HG03280 (cell line): ENCODE measurements around the gene MBP.

Experiments used
- ATAC-seq: cut with Tn5 transposase; IDR thresholded peaks from one replicate; pipeline ENCODE4 v1.9.1; 2021; ENCODE audit warnings: mild to moderate bottlenecking, moderate library complexity; ENCODE audit not compliant: unreplicated experiment

Gene MBP

GRCh38 chr18:77151772-77152520 is 19.4 kb upstream of the MBP start:
- ATAC-seq = no peak

DNA sequence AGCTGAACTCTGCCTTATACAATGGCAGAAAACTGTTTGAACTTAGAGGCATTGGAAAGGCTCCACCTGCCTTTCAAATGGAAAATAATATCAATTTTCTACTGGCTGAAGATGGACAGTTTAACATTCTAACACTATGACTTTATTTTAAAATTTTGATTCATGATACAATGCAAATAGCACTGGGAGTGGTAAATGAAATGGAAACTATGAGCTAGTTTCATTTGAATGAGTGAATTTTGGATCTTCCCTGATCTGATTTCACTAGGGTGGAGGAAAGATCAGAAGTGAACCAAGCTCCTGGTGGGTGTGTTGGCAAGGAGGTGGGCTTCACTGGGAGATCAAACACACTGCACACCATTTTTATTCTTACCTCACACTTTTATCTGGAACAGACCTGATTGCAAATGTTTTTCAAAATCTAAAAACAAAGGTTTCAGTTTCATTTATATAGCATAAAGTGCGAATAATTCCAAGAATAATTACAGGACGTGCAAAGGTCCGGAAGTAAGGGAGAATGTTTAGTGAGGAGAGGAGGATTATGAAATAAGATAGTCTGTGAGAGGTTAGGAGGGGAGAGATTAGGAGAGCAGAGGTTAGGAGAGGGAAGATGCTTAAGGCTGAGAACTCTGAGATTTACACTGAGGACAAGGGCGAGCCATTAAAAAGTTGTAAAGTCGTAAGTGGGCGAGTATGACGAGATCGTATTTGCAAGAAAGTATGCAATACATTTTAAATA is 18.6 kb upstream of the MBP start:
- no peak for ATAC-seq

DNA sequence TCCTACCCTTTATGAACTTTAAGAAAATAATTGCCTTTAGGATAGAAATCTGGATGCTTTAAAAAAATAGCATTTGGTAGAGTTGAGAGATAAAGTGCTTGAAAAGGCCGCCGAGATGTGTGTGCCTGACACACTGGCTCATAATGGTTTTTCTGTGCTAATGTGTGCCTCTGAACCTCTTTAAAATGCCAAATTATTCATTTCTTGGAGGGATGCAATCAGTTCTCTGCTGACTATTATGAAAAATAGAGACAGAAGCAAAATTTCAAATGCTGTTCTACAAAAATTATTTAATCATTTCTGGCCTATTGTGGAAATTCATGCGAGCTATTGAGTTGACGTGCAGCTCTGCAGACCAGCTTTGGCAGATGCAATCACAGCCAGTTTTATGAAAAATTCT is 18.0 kb upstream of the MBP start:
- ATAC-seq = no peak

DNA sequence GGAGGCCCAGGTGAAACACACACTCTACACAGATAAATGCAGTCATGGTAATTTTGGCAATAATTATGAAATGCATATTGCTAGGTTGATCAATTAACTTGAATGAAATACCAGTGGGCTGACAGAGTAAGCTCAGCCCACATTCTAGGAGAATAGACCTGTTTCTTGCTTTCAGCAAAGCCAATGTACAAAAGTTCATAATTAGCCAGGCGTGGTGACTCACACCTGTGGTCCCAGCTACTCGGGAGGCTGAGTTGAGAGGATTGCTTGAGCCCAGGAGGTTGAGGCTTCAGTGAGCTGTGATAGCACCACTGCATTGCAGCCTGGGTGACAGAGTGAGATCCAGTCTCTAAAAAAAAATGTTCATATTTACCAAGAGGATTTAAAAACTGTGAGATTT is 15.7 kb upstream of the MBP start:
- no peak for ATAC-seq

DNA sequence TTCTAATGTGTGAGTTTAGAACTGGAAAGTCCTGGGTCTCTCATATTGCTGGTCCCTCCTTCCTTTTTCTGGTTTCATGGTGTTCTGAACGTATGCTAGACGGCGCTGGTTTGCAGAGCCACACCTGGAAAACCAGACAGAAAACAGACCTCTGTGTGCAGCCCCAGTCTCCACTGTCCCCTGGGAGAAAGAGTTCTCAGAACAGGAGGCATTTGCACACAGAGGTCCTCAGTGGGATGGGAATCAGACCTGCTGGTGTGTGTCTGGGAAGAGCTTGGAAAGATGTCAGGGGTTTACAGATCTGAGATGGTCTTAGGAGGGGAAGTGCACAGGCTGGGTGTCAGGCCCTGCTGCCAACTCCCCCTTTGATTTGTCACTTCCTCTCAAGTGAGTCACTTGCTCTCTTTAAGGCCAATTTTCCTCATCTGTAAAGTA is 14.9 kb upstream of the MBP start:
- no peak for ATAC-seq

DNA sequence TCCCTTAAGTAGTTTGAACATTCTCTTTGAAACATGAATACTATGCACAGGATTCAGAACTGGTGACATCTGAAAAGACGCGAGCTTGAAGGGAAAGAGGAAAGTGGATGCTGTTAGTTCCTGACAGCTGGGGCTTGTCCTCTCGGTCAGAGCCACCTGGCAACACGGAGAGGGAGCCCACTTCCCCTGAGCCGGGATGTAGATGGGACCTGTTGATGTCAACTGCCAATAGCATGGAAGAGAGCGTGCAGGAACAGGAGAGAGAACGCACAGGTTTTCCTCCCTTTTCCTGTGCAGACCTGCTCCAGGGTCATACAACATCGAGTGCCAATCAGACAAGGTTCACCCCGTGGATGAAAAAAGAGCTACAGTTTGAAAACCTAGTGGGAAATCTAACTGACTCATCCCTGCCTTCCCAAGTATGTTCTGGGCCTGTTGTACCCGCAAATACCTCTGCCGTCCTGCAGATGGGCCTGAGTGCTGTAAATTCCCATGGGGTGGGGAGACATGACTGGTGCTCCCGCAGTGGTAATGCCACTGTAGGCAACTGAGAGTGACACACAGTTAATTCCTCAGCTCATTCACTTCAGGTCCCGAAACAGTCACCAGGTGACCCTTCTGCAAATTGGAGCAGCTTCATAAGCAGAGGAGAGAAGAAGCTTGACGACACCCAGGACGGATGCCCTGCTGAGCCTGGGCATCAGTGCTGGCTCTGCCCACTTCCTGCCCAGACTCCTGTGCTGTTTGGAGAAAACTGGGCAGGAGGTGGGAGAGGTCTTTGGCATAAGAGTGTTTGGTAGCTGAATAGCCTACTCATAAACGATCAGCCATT is 13.9 kb upstream of the MBP start:
- no peak for ATAC-seq

GRCh38 chr18:77145364-77145901 is 12.8 kb upstream of the MBP start:
- no peak for ATAC-seq

DNA sequence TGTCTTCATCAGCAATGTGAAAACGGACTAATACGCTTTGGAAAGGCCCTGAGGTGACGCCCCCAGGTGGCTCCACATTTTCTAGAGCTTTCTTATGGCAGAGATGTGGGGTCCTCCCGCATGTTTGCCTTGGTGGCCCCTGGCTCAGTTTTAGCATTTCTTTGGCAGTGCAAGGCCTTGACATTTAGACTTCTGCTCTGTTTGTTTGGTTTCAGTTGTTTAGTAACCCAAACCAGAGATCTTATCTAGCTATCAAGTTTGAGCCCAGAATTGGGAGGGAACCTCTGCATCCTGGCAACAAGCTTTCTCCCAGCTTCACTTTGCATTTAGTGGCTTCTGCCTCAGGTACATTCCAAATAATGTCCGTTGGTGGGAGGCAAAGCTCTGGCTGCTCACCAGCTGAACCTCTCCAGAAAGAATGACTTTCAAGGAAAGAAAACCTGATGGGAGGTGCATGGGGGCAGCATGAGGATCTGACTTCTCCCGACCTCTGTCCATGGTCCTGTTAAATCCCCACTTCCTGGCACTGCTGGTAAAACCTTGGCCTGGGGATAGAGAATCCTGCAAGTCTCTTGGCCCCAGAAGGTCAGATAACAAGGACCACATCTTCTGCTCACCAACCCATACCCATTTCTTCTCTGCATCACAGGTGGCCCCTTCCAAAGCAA is 12.0 kb upstream of the MBP start:
- no peak for ATAC-seq

- ATAC-seq = no peak
Measured at GRCh38 chr18:77144046-77144445, 11.5 kb upstream of the MBP start.

GRCh38 chr18:77143196-77143595 is 10.6 kb upstream of the MBP start:
- no peak for ATAC-seq

- no peak for ATAC-seq
Measured at GRCh38 chr18:77141401-77142118, 9.0 kb upstream of the MBP start.

DNA sequence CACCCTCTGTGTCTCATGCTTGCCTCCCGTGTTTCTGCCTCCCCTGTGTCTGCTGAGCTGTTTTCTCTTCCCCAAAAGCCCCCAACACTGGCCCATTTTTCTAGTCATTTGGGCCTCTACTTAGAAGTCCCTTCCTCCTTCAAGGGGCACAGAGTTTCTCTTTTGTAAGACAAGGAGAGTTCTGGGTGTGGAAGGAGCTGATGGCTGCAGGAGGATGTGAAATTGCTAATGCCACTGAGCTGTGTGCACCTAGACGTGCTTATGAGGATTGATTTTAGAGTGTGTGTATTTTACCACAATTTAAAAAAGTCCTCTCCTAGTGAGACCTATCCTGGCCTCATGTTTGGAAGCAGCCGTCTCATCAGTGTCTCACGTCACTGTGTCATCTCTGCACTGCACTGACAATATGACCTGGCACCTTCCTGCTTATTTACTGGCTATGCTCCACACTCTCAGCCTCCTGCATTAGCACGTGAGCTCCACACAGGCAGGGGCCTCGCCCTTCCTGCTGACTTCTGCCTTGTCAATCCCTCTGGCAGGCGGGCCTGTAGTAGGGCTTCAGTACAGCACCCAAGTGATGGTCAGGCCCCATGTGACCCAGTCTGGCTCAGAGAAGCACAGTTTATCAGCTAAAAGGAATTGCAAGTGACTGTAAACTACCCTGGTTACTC is 8.0 kb upstream of the MBP start:
- ATAC-seq = no peak

- no peak for ATAC-seq
Measured at GRCh38 chr18:77140030-77140429, 7.4 kb upstream of the MBP start.

DNA sequence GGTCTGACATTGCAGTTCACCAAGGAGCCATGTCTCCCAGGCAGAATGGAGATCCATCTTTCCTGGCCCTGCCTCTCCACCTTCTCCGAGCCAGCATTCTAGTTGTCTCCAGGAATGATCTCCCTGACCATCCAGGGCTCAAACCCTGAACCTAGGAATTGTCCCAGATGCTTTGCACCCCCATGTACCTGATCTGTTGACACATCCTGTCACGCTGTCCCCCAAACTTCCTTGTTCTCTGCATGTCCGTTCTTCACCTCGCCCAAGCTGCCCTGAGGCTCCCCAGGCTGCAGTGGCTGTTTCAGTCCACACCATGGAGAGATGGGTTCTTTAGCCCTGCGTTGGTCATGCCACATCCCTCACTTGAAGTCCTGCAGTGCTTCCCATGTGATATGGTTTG is 7.0 kb upstream of the MBP start:
- ATAC-seq = no peak

DNA sequence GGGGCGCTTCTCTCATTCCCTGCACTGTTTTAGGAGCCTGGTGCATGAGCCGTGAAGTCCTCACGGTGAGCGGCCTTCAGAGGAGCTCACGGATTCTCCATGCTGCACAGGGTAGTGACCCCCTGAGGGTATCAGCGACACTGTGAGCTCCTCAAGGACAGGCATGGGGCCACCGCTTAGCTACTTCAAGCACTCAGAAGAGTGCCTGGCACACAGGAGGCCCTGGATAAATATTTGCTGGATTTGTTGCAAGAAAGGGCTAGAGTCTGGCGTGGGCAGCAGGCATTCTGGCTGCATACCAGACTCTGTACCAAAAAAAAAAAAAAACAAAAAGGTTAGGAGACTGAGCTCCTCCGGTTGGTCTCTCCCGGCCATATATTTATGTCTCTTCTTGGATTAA is 5.7 kb upstream of the MBP start:
- no peak for ATAC-seq

- ATAC-seq = no peak
Measured at GRCh38 chr18:77137851-77138250, 5.3 kb upstream of the MBP start.

- ATAC-seq = no peak
Measured at GRCh38 chr18:77136871-77137665, 4.5 kb upstream of the MBP start.

- ATAC-seq = no peak
Measured at GRCh38 chr18:77136076-77136718, 3.6 kb upstream of the MBP start.
